SU-DHL-6 (cell line): ENCODE results near the gene SMCHD1.

Source experiments
- CTCF ChIP-seq: fragments of 200-600 bp; sonication (generic); IDR thresholded peaks from one replicate; pipeline ENCODE4 v1.5.1; 2017; ENCODE audit warnings: antibody characterized with exemption, mild to moderate bottlenecking, low read length, moderate library complexity; ENCODE audit not compliant: insufficient read depth, poor library complexity, severe bottlenecking
- EZH2phosphoT487 ChIP-seq: fragments of 200-600 bp; sonication (generic), shearing (Covaris generic); conservative IDR thresholded peaks from 2 replicates; pipeline ENCODE4 v1.6.1; 2018; ENCODE audit warnings: mild to moderate bottlenecking, antibody characterized with exemption, low read length, moderate library complexity, mixed read lengths

GRCh38 chr18:2653467-2653866 is 2.1 kb upstream of the SMCHD1 start:
- TF ChIP-seq CTCF (no peak), EZH2phosphoT487 (no peak)
